GOT3 (cell line): ENCODE measurements around the gene MLST8.
A peak's percentile ranks its signal among the peaks of the same experiment; 100 is the strongest.

Source experiments
- DNase-seq: peaks from one replicate; lab custom pipeline; 2025; ENCODE audit warnings: mixed read lengths; lab: John Stamatoyannopoulos, UW

The MLST8 gene, protein sequence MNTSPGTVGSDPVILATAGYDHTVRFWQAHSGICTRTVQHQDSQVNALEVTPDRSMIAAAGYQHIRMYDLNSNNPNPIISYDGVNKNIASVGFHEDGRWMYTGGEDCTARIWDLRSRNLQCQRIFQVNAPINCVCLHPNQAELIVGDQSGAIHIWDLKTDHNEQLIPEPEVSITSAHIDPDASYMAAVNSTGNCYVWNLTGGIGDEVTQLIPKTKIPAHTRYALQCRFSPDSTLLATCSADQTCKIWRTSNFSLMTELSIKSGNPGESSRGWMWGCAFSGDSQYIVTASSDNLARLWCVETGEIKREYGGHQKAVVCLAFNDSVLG

DNA sequence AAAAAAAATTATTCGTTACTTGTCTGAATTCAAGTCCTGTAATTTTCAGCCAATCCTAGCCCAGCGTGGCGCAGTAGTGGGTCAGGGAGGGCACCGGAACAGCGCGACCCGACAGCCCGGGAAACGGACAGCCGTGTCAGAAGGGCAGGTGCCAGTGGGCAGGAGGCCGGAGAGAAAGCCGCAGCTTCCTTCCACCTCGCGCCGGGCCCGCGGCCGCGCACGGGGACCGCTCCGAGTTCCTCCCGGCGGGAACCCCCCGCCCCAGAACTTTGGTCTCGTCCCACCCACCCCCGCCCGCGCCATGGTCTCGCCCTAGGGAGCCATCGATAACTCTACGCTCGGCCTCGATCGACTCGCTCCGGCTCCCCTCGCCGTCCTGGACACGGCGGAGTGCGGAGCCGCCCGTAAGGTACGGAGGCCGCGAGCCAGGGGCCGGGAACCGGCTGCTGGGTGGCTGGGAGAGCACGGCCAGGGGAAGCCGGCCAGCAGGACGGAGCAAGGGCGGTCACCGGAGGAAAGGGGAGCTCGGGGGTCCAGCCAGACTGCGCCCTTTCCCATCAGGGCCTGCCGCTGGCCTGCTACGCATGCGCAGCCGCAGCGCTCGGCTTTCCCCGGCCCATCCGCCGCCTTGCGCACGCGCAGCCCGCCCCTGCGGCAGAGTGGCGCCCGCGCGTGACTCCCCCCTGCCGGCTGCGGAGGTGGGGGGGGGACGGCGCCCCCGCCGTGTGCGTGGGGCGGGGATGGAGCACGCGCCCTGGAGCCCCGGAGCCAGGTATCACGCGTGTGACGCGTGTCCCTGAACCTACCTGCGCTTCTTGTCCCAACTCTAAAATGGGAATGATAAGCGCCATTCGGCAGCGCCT is at the start of gene MLST8:
TSS of gene MLST8 (plus strand) at position 351 of the 863 bp plus-strand sequence. CDS start 632 bp downstream, outside the sequence.
- peak; percentile 92 for DNase-seq

DNA sequence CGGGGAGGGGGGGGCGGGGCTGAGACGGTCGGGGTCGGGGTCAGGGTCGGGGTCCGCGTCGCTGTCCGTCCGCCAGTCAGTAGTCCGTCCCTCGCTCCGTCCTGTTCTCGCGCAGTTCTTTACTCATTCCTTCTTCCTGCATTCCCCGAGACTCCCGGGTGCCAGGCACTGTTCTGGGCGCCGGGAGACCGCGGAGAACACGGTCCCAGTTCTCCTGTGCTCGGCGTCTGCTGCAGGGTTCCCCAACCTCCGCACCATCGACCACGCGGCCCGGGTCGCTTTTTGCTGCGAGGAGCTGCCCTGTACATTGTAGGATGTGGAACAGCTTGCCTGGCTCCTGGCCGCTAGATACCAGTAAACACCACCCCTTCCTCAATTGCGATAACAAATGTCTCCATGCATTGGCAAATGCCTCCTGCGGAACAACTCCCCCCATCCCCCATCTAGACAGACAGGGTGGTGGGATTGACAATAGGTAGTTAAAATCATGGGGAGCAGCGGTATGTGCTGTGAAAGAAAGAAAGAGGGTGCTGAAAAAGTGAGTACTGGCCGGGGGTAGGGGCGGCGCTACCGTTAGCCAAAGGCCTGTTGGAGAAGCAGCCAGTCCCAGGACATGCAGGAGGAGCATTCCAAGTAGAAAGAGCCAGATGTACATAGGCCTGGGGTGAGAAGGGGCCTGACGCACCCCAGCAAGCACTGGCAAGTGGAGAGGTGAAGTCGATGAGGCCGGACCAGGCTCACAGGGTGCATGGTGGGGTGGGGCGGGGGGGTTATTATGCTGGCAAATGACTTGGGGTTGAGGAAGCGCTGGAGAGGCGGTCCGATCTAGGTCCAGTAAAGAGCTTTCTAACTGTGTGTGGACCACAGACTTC is 49.0 kb upstream of the MLST8 start:
- no peak for DNase-seq

DNA sequence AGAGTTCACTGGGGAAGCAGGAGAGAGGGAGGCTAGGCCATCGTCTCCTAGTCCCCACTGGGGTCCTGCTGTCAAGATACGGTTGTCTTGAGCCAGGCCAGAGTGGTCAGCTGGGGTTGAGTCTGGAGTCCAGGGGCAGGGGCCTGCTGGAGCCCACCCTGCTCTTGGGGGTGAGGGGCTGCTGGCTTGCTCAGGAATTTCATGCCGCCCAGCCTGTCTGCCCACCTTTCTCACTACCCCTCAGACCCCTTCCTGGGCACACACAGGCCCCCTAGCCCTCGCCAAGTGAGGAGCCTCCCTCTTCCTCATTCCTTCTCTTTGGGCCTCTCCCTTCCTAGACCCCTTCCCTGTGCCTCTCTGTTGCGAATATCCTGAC is 48.4 kb upstream of the MLST8 start:
- no peak for DNase-seq

DNA sequence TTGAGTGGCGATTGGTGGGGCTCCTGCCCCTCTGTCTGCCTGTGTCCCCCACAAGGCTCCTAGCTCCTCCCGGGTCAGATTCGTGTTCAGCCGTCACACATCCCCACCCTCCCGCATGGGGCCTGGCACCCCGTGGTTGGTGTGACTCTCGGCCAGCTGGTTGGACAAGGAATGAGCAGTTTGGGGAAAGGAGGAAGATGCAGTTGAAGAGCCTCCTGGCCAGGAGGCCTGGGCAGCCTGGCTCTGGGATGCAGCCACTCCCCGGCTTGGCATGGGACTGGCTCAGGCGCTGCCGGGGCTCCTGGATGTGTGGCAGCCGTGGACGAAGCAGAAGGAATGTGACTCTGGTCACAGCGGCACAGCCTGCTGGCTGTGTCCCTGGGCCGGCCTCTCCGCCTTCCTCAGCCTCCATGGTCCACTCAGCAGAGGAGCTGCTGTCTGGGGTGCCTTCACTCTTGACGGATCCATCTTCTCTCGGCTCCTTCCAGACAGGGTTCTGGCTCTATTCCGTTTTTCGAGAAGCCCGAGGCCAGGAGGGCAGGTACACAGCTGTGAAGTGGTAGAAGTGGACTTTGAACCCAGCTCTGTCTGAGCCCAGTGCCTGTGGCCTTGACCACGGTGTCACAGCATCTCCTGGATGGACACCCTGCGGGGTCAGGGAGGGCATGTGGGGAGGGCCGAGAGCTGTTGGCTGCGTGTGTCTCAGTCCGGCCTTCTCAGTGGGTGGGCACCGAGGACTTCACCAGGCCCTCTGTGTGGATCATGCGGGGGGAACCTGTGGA is 47.6 kb upstream of the MLST8 start:
- no peak for DNase-seq

DNA sequence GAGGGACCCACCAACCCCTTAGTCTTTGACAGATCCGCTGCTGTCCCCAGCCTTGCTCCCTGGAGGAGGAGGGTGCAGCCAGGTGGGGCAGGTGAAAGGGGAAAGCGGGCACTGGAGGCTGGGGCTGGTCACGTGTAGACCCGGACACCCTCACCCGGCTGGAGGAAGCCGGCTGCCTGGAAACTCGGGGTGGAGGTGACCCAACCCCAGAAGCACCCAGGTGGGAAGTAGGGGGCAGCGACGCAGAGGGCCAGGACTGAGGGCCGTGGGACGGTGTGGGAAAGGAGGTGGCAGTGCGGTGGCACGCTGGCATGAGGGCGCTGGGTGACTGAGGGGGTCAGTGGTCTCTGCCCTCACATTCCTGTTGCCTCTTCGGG is 47.0 kb upstream of the MLST8 start:
- no peak for DNase-seq

DNA sequence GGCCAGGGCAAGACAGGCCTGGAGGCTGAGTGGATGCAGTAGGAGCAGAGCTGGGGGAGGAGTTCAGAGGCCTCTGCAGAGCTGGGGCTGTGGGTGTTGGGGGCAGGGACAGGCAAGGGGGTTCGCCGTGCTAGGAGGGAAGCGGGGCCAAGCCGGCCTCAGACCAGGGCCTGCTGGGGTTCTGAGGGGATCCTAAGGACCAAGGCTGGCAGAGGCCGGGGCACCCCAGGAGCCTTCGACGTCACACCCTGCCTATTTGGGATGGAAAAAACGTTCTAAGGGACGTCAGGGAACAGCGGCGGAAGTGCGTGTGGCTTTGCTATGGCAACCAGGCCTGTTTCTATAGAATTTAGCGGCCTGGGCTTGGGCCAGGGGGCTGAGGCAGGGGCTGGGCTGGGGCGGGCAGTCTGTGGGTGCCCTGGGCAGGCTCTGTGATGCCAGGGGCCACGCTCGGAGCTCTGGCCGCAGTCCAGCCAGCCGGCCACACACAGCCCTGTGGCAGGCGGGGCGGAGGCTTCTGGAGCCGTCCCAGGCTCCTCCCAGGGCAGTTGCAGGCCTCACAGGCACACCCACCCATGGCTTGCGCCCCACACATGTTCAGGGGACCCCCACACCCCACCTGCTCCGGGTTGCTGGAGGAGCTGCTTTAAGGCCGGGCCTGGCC is 45.9 kb upstream of the MLST8 start:
- no peak for DNase-seq

DNA sequence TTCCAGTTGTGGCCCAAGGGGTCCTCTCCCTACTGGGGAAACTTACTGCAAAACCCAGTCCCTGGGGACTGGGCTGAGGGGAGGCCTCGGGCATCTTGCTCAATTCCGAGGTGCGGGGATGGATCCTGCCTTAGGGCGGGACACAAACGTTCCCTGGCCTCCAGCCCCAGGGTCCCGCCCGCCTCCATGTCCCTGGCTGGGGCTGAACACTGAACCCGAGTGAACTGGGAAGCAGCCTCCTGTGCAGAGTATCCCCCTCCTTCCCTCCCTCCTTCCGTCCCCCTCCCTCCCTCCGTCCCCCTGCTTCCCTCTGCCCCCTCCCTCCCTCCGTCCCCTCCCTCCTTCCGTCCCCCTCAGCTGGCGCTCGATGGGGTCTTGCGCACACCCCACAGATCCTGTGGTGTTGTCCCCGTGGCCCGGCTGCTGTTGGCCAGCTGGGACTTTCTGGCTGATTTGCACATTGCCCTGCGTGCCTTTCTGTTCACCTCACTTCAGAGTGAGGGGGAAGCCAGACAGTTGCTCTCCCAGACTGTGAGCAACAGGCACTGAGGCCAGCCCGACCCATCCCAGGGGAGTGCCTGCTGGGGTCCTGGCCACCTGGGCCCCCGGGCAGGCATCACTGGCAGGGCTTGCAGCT is 44.2 kb upstream of the MLST8 start:
- no peak for DNase-seq

DNA sequence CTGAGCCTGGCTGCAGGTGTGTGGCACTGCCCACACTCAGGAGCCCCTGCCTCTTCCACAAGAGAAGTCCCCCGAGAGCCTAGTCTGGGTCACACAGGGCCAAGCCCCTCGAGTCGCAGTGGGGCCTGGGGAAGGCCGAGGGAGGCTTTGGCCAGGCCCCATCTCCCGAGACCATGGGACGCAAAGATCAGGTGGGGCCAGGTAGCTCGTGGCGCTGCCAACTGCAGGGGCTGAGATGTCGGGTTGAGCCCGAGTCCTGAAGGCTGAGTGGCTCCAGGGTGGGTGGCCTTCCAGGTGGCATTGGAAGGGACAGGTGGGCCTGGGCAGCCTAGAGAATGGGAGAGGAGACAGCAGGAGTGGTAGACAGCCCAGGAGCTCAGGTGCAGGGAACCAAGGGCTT is 43.3 kb upstream of the MLST8 start:
- no peak for DNase-seq

DNA sequence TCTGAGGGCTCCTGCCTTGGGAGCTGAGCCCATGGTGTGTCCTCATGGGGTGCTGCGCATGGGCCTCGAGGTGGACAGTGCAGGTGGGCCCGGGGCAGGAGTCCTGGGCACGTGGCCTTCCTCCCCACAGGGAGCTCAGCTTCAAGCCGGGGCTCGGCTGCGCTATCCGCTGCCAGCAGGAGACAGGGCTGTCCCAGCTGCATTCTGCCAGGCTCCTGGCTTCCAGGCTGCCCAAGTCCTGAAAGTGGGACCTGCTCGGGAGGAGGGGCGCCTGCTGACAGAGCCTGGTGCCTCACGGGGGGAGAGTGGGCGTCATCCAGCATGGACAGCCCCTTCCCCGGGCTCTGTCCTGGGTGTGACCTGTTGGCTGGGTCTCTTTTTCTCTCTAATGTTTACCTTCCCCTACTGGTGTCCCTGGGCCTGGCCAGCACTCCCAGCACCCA is 42.6 kb upstream of the MLST8 start:
- DNase-seq = no peak

DNA sequence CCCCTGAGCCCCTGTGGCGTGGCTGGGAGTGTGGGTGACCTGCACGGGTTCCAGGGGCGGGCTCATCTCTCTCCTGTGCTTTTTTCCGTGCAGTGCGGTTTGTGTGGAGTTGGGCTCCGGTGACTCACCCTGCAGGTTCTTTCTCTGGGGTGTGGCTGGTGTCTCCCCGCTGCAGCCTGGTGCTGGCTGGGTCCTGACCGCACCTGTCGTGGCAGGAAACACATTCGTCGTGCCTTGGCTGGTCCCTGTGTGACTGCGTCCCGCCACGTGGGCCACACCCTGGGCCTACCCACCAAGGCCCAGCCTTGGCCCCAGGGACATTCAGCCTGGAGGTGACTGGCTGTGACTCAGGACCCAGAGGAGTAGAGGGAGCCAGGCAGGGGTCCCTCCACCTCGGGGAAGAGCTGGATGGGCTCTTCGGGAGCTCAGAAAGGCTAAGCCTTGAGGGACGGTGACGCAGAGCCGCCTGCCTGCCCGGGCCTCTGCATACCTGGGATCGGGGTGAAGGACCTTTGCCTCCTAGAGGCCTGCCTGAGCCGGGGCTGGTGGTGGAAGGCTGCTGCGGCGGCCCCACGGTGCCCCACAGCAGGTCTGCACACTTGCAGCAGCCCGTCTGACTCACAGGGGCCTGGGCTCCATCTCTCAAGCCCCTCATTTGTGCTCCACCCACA is 41.9 kb upstream of the MLST8 start:
- DNase-seq = no peak

DNA sequence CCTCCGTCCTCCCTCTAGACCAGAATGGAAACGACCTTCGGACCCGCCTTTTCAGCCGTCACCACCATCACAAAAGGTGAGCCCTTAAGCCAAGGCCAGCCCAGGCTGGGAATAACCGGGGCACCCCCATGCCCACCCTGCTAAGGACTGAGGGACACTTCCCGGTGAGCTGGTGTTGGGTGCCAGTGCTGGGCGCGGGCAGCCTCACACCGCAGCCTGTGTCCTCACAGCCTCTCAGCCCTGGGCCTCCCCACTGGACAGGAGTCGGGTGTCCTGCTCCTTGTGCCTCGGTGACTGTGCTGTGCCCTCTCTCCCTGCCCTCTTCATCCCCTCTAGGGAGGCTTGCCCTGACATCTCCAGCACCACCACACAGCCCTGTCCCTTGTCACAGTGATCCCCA is 39.4 kb upstream of the MLST8 start:
- no peak for DNase-seq

DNA sequence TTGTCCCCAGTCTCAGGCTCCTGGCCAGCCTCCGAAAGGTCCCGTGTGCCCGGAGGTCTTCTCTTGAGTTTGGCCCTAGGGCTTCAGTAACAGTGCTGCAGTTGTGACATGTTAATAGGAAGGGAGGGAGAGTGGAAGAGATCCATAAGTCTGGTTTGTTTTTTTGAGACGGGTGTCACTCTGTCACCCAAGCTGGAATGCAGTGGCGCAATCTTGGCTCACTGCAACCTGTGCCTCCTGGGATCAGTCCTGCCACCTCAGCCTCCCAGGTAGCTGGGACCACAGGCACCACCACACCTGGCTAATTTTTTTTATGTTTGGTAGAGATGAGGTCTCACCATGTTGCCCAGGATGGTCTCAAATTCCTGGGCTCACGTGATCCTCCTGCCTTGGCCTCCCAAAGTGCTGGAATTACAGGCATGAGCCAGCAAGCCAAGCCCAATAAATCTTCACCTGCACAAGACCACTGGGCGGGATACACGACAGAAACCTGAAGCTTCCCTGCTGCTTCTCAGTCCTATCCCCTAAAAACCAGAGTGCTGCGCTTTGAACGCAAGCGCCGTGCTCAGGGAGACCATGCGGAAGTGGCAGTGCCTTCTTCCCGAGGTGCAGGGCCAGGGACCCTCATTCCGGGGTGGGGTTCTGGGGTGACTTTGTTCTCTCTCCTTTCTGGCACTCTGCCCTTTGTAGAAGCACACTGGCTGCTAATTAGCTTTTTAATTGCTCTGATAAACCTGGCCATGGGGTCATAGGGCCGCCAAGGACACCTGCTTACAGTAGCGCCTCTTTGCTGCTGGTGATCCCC is 38.8 kb upstream of the MLST8 start:
- DNase-seq = no peak

DNA sequence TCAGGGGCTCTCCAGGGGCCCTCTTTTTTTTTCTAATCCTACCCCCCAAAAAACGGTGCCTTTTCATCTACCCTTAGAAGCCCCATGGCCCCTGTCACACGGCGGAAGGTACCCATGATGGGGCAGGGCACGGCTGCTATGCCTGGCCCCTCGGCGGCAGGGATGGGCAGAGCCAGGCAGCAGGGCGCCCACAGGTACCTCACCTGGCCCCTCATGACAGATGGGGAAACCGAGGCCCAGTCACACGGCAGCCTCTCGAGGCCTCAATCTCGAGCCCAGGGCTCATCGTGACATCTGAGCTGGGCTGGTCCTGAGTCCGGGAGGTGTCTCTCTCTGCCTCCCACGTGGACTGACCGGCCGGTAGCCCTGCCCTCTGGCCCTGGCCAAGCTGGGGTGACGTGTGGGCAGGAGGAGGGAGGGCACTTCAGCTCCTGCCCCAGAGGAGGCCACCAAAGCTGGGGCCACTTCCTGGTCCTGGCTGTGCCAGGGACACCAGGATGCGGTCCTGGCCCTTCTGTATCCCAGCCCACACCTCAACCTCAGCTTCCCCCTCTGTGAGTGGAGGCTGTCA is 38.1 kb upstream of the MLST8 start:
- no peak for DNase-seq

DNA sequence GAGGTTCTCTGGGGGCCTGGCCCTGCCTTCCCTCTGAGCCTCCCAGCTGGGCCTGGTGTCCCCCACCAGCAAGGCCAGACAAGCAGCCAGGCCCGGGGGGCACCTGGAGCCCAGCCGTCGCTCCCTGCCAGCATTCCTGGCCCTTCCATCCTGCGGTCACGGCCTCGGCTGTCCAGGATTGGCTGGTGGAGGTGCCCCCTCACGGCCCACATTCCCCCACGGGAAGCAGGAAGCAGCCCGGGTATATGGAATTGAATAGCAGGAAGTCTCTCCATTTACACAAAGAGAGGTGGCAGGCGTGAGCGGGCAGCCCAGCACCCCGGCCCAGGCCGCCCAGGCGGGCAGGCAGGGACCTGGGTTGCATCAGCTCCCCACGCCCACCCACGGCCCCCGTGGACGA is 35.2 kb upstream of the MLST8 start:
- no peak for DNase-seq

DNA sequence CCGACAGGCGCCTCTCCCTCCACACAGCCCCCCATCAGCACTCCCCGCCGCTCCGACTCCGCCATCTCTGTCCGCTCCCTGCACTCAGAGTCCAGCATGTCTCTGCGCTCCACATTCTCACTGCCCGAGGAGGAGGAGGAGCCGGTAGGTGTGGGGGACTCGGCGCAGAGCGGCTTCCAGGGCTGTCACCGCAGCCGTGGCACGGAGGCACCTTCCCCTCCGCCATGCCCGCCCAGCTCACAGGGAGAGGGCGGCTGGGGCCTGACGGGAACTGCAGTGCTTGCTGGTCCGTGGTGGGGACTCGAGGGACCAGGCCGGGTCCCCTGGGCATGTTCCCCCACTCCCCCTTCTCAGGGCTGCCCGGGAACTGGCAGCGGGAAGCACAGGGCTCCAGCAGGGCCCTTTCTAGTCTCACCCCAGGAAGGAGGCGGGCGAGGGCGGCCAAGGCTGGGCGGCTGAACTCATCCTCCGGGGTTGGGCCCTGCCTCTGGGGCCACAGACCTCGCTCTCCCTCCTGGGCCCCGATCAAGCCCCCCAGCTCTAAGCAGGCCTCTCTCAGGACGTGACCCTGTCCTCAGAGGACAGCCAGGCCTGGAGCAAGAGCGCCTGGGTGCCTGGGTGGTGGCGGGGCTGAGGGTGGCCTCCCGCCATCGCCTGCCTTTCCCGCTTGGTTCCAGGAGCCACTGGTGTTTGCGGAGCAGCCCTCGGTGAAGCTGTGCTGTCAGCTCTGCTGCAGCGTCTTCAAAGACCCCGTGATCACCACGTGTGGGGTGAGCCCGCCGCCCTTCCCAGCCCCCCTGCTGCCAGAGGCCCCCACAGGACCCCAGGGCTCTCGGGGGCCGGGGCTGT is 34.4 kb upstream of the MLST8 start:
- no peak for DNase-seq

DNA sequence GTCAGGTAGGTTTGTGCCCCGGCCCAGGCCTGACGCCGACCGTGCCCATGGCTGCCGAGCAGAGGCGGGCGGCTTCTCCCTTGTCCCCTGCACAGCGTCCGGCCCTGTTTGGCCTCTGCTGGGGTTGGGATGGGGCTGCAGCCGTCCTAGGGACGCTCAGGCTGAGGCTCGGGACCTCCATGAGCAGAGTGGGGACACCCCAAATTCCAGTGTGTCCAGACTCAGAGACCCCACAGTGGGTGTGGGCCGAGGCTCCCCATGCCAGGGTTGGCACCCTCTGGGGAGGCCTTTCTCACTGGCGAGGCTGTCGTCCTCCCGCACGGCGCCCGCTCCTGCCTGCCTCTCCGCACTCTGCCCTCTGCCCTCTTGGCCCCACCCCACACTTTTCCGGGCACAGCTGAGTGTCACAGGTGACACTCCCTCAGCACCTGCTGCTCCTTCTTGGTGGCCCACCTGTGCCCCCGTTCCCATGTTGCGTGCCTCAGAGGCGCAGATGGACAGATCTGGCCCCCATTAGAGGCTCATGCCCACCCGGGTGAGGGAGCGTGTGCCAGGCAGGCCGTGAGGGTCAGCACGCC is 33.6 kb upstream of the MLST8 start:
- DNase-seq = no peak

DNA sequence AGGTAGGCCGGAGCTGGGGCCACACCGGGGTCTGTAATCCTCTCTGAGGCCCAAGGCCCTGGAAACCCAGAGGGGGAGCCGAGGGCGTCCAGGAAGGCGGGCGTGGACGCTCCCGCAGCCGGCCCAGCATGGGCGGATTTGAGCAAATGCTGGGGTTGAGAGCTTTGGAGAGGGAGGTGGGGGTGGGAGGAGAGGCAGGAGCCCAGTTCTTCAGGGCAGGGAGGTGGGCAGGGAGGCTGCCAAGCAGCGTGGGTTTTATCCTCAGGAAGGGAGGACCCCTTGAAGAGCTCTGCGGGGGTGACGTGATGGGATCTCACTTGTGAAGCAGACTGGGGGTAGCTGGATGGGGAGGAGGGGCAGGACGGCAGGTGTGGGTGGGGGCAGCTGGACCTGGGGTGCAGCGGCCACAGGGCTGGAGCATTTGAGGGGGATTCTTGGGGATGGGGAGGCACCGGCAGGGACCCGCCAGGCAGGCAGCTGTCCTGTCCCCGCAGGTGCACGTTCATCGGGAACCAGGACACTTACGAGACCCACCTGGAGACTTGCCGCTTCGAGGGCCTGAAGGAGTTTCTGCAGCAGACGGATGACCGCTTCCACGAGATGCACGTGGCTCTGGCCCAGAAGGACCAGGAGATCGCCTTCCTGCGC is 32.4 kb upstream of the MLST8 start:
- DNase-seq = no peak
